IMR-90 (cell line): ENCODE data around the gene SNRNP200. TPM values are rescaled to one million over a fixed set of nuclear protein-coding genes. Genes with fewer than 3 reads are reported as not detected.
A peak's percentile ranks its signal among the peaks of the same experiment; 100 is the strongest.

ENCODE experiments used
- ATAC-seq: fragments of 200-7000 bp; cut with Tn5 transposase; 2 replicates; pipeline ENCODE4 v1.9.1; 2020; ENCODE audit warnings: low read depth, mild to moderate bottlenecking, moderate library complexity
- BruUV-seq: library from RNA; stranded (reverse); fragments of 400-500 nt; replicated peaks from 2 replicates; lab custom pipeline; 2021; lab: Mats Ljungman, UMichigan
- CTCF ChIA-PET: fragments of 300-600 bp; formaldehyde crosslinking; extraction: SDS; loops from one replicate; lab custom pipeline; 2021; ENCODE audit warnings: antibody characterized with exemption; lab: Yijun Ruan, JAX
- POLR2A ChIA-PET: fragments of 300-600 bp; sonication (Branson Sonifier 250); formaldehyde crosslinking; loops from one replicate; lab custom pipeline; 2022; ENCODE audit warnings: antibody characterized with exemption; ENCODE audit not compliant: unreplicated experiment; lab: Charles Lee
- DNase-seq: peaks from one replicate; pipeline ENCODE4 v3.0.0; 2013
- H2AFZ ChIP-seq: replicated peaks from 2 replicates; pipeline ENCODE3; 2013; ENCODE audit warnings: low read length, mild to moderate bottlenecking; ENCODE audit not compliant: poor library complexity
- H2AK5ac ChIP-seq: 2 replicates; pipeline ENCODE4 v1.6.1; 2013; ENCODE audit warnings: low read depth, low read length, inconsistent platforms
- H2AK9ac ChIP-seq: replicated peaks from 2 replicates; pipeline ENCODE3; 2013; ENCODE audit warnings: mild to moderate bottlenecking, low read depth, low read length, moderate library complexity; ENCODE audit not compliant: poor library complexity
- H2BK120ac ChIP-seq: 2 replicates; pipeline ENCODE4 v1.6.1; 2013; ENCODE audit warnings: low read depth, low read length, inconsistent platforms
- H2BK15ac ChIP-seq: 3 replicates; pipeline ENCODE4 v1.6.1; 2013; ENCODE audit warnings: low read depth, low read length, inconsistent platforms
- H2BK20ac ChIP-seq: 2 replicates; pipeline ENCODE4 v1.6.1; 2013; ENCODE audit warnings: low read depth, mild to moderate bottlenecking, inconsistent platforms, low read length, moderate library complexity
- H2BK5ac ChIP-seq: 2 replicates; pipeline ENCODE4 v1.6.1; 2013; ENCODE audit warnings: mild to moderate bottlenecking, low read depth, low read length, inconsistent platforms; ENCODE audit not compliant: poor library complexity, severe bottlenecking
- H3K14ac ChIP-seq: replicated peaks from 2 replicates; pipeline ENCODE4 v1.6.1; 2013; ENCODE audit warnings: low read depth, low read length, inconsistent platforms
- H3K18ac ChIP-seq: 2 replicates; pipeline ENCODE4 v1.6.1; 2013; ENCODE audit warnings: low read depth, low read length, control low read depth
- H3K23ac ChIP-seq: 2 replicates; pipeline ENCODE4 v1.6.1; 2013; ENCODE audit warnings: low read depth, low read length, inconsistent platforms
- H3K27ac ChIP-seq: 2 replicates; pipeline ENCODE4 v1.5.1; 2013; ENCODE audit warnings: mild to moderate bottlenecking, control low read depth, low read length; ENCODE audit not compliant: insufficient read depth
- H3K27me3 ChIP-seq: 2 replicates; pipeline ENCODE4 v1.6.1; 2013; ENCODE audit warnings: low read length; ENCODE audit not compliant: control insufficient read depth, insufficient read depth
- H3K36me3 ChIP-seq: 2 replicates; pipeline ENCODE4 v1.6.1; 2013; ENCODE audit warnings: low read length, mixed read lengths; ENCODE audit not compliant: control insufficient read depth, insufficient read depth
- H3K4ac ChIP-seq: 2 replicates; pipeline ENCODE4 v1.6.1; 2013; ENCODE audit warnings: low read depth, low read length, inconsistent platforms
- H3K4me1 ChIP-seq: 2 replicates; pipeline ENCODE4 v1.6.1; 2013; ENCODE audit warnings: low read length, mixed read lengths; ENCODE audit not compliant: control insufficient read depth, insufficient read depth
- H3K4me2 ChIP-seq: 2 replicates; pipeline ENCODE4 v1.6.1; 2013; ENCODE audit warnings: low read depth, mild to moderate bottlenecking, control low read depth, low read length, moderate library complexity
- H3K4me3 ChIP-seq: 2 replicates; pipeline ENCODE4 v1.5.1; 2013; ENCODE audit warnings: low read depth, mild to moderate bottlenecking, control low read depth, low read length, moderate library complexity; ENCODE audit not compliant: insufficient read depth
- H3K56ac ChIP-seq: 2 replicates; pipeline ENCODE4 v1.6.1; 2013; ENCODE audit warnings: low read length, inconsistent platforms; ENCODE audit not compliant: insufficient read depth; ENCODE audit errors: extremely low read depth
- H3K79me1 ChIP-seq, 2 experiments: 2 replicates each; pipeline ENCODE4 v1.6.1; 2013; ENCODE audit warnings: low read length in 2 of 2, inconsistent platforms in 1 of 2, low read depth in 1 of 2
- H3K9ac ChIP-seq: 2 replicates; pipeline ENCODE4 v1.6.1; 2013; ENCODE audit warnings: low read depth, low read length, control low read depth
- H3K9me1 ChIP-seq: 2 replicates; pipeline ENCODE4 v1.6.1; 2013; ENCODE audit warnings: low read length, inconsistent platforms; ENCODE audit not compliant: insufficient read depth
- H3K9me3 ChIP-seq: 2 replicates; pipeline ENCODE4 v1.6.1; 2013; ENCODE audit warnings: low read length; ENCODE audit not compliant: control insufficient read depth, insufficient read depth
- H4K20me1 ChIP-seq: 2 replicates; pipeline ENCODE4 v1.6.1; 2013; ENCODE audit warnings: low read length, inconsistent platforms; ENCODE audit not compliant: insufficient read depth
- H4K5ac ChIP-seq: 2 replicates; pipeline ENCODE4 v1.6.1; 2013; ENCODE audit warnings: mild to moderate bottlenecking, low read depth, low read length, control low read depth
- H4K8ac ChIP-seq, 2 experiments: 2 replicates each; pipeline ENCODE4 v1.6.1; 2013; ENCODE audit warnings: low read depth in 2 of 2, low read length in 2 of 2, control low read depth in 1 of 2, inconsistent platforms in 1 of 2
- H4K91ac ChIP-seq: 2 replicates; pipeline ENCODE4 v1.6.1; 2013; ENCODE audit warnings: low read depth, low read length, inconsistent platforms; ENCODE audit not compliant: insufficient read depth
- CEBPB ChIP-seq: IDR thresholded peaks from 2 replicates; pipeline ENCODE4 v1.6.1; 2012; ENCODE audit warnings: low read depth, low read length, improper control_type of control experiment
- SMC3 ChIP-seq: fragments of 150-350 bp; IDR thresholded peaks from 2 replicates; pipeline ENCODE4 v1.6.1; 2016; ENCODE audit warnings: low read depth, mild to moderate bottlenecking, antibody characterized with exemption, low read length, moderate library complexity
- WGBS, 2 experiments: methylation state at CpG; one replicate each; pipeline versions ENCODE4 v1.1.5 to v1.1.7; 2013; ENCODE audit warnings: missing lambda C conversion rate in 2 of 2; ENCODE audit not compliant: insufficient read length in 1 of 2; ENCODE audit errors: extremely low coverage in 2 of 2; 5-methylcytosine and 5-hydroxymethylcytosine counted together
- dilution Hi-C: fragments of 300-500 bp; cut with HindIII; formaldehyde crosslinking; loops from one replicate; pipeline ENCODE4 v1.14.3; 2018; ENCODE audit warnings: low sequenced_read_pairs; ENCODE audit not compliant: unreplicated experiment
- in situ Hi-C: fragments of 300-500 bp; cut with MboI; formaldehyde crosslinking; loops from 3 replicates; pipeline ENCODE4 v1.14.3; 2019; ENCODE audit warnings: low sequenced_read_pairs, inconsistent platforms, mixed read lengths
- intact Hi-C: fragments of 100-400 bp; cut with micrococcal nuclease; formaldehyde crosslinking; loops from 2 replicates; pipeline ENCODE4 v1.10.0; 2022
- polyA plus RNA-seq, 3 experiments: library from polyadenylated mRNA; depleted of rRNA; stranded (reverse); fragments of >200 nt; gene quantifications; 2 replicates each; pipeline ENCODE4 v1.2.3, GENCODE V29; 2012; ENCODE audit warnings: low replicate concordance in 1 of 3
- total RNA-seq: library from RNA; depleted of rRNA; stranded (reverse); fragments of >200 nt; gene quantifications from 2 replicates; pipeline ENCODE4 v1.2.3, GENCODE V29; 2012

Gene SNRNP200
- total and polyA plus RNA-seq, 2 of the 4 experiments (the other 2 are of a cell fraction), result 44.1 to 108 TPM

DNA sequence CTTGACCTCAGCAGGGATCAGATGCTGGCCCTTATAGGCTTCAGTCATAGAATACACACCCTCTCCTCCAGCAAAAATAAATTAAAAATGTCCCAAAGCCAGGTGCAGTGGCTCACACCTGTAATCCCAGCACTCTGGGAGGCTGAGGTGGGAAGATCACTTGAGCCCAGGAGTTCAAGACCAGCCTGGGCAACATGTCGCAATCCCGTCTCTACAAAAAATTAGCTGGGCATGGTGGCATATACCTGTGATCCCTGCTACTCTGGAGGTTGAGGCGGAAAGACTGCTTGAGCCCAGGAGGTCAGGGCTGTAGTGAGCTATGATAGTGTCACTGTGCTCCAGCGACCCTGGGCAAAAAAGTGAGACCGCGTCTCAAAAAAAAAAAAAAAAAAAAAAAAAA lies 24.5 kb upstream of the SNRNP200 start:
- intact Hi-C loops, result no loop called here
- DNase-seq, result no peak
- in situ Hi-C loops, result no loop called here
- Histone ChIP-seq H3K18ac (no peak overlapping the region; the same call in 1 of the 2 replicates), H3K4me1 (peaks cover 10% of the 10 kb centered on the region), H3K79me1 (peaks cover 0 to 13% of the 10 kb centered on the region in 2 experiments; a peak in 1 of 4 replicates), H3K9me1 (peaks cover 10% of the 10 kb centered on the region), H3K9ac (no peak overlapping the region), H4K20me1 (no peaks in the 10 kb centered on the region), H2BK5ac (no peak overlapping the region), H3K23ac (no peak overlapping the region), H3K14ac (no peak overlapping the region), H2BK15ac (no peak overlapping the region), H4K5ac (no peak overlapping the region; the same call in 1 of the 2 replicates), H3K4me3 (no peak overlapping the region), H3K27ac (peak overlapping the region; percentile 62; the same call in 1 of the 2 replicates), H2AFZ (no peak overlapping the region), H2AK5ac (peak overlapping the region; percentile 47; the same call in 1 of the 2 replicates), H2BK20ac (no peak overlapping the region), H4K91ac (no peak overlapping the region), H3K36me3 (no peaks in the 10 kb centered on the region; the same call in 1 of the 2 replicates), H3K27me3 (peaks cover 15% of the 10 kb centered on the region), H3K4me2 (no peak overlapping the region; the same call in 1 of the 2 replicates), H3K56ac (no peak overlapping the region), H2BK120ac (no peak overlapping the region), H4K8ac (no peak overlapping the region), H2AK9ac (no peak overlapping the region), H3K9me3 (no peaks in the 10 kb centered on the region), H3K4ac (no peak overlapping the region)
- ChIA-PET POLR2A (interaction anchor here (0.6 kb wide), 3 partner anchors 56 to 200 kb away, joined by 7 to 12 read pairs (median 11); no protein-coding TSS in a partner anchor), CTCF (interaction anchor here (1.0 kb wide), 1 partner anchor 8 kb away, joined by 3 read pairs; no protein-coding TSS in a partner anchor)
- dilution Hi-C loops, result no loop called here
- 100% methylated on average over 4 of the region's 6 CpGs; no CpG with 5 or more reads in 1 of the 2 experiments for WGBS, 2 experiments
- ATAC-seq, result no peak
- no TSS peak for BruUV-seq
- TF ChIP-seq CEBPB, result peak; percentile 69
- no peak for TF ChIP-seq SMC3
